Measurements from ENCODE around the gene NSMCE1. TPM values are rescaled to one million over a fixed set of nuclear protein-coding genes. Genes with fewer than 3 reads are reported as not detected.

Gene NSMCE1
- 20.6 and 21.6 TPM in 2 replicates for polyA plus RNA-seq (2013)

DNA sequence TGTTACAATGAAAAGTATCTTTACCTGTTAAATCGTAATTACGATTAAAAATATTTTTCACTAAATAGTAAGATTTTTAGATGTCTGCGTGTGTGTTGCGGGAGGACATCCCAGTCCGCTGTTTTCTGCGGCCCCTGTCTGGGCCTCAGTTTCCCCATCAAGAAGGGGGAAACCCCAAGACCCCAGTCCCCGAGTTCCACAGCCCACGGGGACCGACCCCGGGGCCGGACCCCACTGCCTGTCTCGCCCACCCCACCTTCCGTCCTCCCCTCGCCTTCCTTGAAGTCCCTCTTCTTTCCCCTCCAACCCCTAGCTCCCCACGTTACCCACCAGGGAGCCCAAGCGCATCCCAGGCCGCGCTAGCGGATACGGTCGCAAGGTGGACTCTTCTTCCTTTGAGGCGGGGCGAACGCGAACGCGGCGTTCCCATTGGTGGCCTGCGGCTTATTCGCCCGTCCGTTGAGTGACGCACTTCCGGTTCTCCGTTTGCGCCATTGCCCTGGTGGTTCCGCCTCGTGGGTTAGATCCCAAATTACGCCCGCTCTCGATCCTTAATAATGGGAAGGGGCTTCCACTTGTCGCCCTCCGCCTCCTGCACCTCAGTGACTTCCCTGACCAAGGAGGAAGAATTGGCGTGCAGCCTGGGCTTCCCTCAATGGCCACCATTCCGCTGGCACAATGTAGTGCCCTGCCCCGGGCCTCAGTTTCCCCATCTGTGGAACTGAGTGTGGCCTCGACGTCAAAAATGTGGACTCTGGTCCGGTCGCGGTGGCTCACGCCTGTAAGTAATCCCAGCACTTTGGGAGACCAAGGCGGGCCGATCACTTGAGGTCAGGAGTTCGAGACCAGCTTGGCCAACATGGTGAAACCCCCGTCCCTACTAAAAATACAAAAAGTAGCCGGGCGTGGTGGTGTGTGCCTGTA lies at the start of gene NSMCE1:
TSS of gene NSMCE1 (minus strand) at position 397 of the 924 bp plus-strand sequence. CDS start 11,202 bp downstream, outside the sequence.
- no CpG with 5 or more reads among the region's 58 CpGs for WGBS (ENCODE audit: extremely low coverage, insufficient coverage, insufficient read length)
- Histone ChIP-seq H3K18ac (ENCODE audit: low read length) (peak within 1 kb of the TSS; percentile 88), H3K4me2 (ENCODE audit: low read length) (peak within 1 kb of the TSS; percentile 73)

GRCh38 chr16:27317738-27318391 lies 49.3 kb upstream of the NSMCE1 start:
- no peaks in the 10 kb centered on the region for H3K27me3 ChIP-seq (ENCODE audit: insufficient read depth, low read length)
- H3K9me3 ChIP-seq (ENCODE audit: insufficient read depth, low read depth, low read length), result peaks cover 2% of the 10 kb centered on the region
- H3K4me2 ChIP-seq (ENCODE audit: low read length), result no peak overlapping the region
- no peak overlapping the region for H3K27ac ChIP-seq (ENCODE audit: low read depth, low read length)
- H4K8ac ChIP-seq (ENCODE audit: low read depth, low read length), result no peak overlapping the region
- no peak overlapping the region for H3K23ac ChIP-seq (ENCODE audit: low read length)
- no peak overlapping the region for H2BK120ac ChIP-seq (ENCODE audit: insufficient read depth, low read length, poor library complexity)
- no peak overlapping the region for H2AK5ac ChIP-seq (ENCODE audit: low read length)
- no peak overlapping the region for H3K14ac ChIP-seq (ENCODE audit: low read length)
- no peak overlapping the region for H3K4ac ChIP-seq (ENCODE audit: low read depth, low read length)
- H4K12ac ChIP-seq (ENCODE audit: low read depth, low read length), result no peak overlapping the region
- H3K79me1 ChIP-seq (ENCODE audit: low read length), result peaks cover 14% of the 10 kb centered on the region
- DNase-seq, result no peak
- H3K79me2 ChIP-seq (ENCODE audit: control insufficient read depth, insufficient read depth, low read length, poor library complexity), result peaks cover 8% of the 10 kb centered on the region
- no peaks in the 10 kb centered on the region for H3K36me3 ChIP-seq (ENCODE audit: control insufficient read depth in 1 of 2, insufficient read depth in 2 of 2, low read length in 2 of 2)
- H2BK12ac ChIP-seq (ENCODE audit: low read length), result no peak overlapping the region
- no peak overlapping the region for H3K4me3 ChIP-seq (ENCODE audit: low read depth, low read length)
- no peak overlapping the region for H4K91ac ChIP-seq (ENCODE audit: low read depth, low read length)
- H3K9ac ChIP-seq (ENCODE audit: low read length), result no peak overlapping the region
- no peak overlapping the region for H2AFZ ChIP-seq (ENCODE audit: insufficient read depth, low read length, poor library complexity)
- H3K18ac ChIP-seq (ENCODE audit: low read length), result no peak overlapping the region
- no CpG with 5 or more reads among the region's 10 CpGs for WGBS (ENCODE audit: extremely low coverage, insufficient coverage, insufficient read length)
- no peak overlapping the region for H2BK5ac ChIP-seq (ENCODE audit: low read depth, low read length, poor library complexity)
- H3K4me1 ChIP-seq (ENCODE audit: control insufficient read depth in 1 of 2, insufficient read depth in 2 of 2, low read length in 2 of 2), result peaks cover 16 to 20% of the 10 kb centered on the region in 2 experiments

More for the DNA sequence above, at the start of gene NSMCE1:
- H4K12ac ChIP-seq (ENCODE audit: low read depth, low read length), result peak within 1 kb of the TSS; percentile 97
- peaks cover 0 to 3% of the 10 kb centered on the region in 2 experiments for H3K4me1 ChIP-seq (ENCODE audit: control insufficient read depth in 1 of 2, insufficient read depth in 2 of 2, low read length in 2 of 2)
- H3K79me1 ChIP-seq (ENCODE audit: low read length), result peaks cover 2% of the 10 kb centered on the region
- peak; percentile 97 to 99 for DNase-seq
- peak within 1 kb of the TSS; percentile 87 for H3K14ac ChIP-seq (ENCODE audit: low read length)
- peak within 1 kb of the TSS; percentile 60 for H3K4ac ChIP-seq (ENCODE audit: low read depth, low read length)
- peak within 1 kb of the TSS; percentile 94 for H2AFZ ChIP-seq (ENCODE audit: insufficient read depth, low read length, poor library complexity)
- no peak within 1 kb of the TSS for H2BK12ac ChIP-seq (ENCODE audit: low read length)
- no peak within 1 kb of the TSS for H3K23ac ChIP-seq (ENCODE audit: low read length)
- H2BK5ac ChIP-seq (ENCODE audit: low read depth, low read length, poor library complexity), result peak within 1 kb of the TSS; percentile 17
- H3K36me3 ChIP-seq (ENCODE audit: control insufficient read depth in 1 of 2, insufficient read depth in 2 of 2, low read length in 2 of 2), result no peaks in the 10 kb centered on the region
- H2BK120ac ChIP-seq (ENCODE audit: insufficient read depth, low read length, poor library complexity), result peak within 1 kb of the TSS; percentile 65
- H4K91ac ChIP-seq (ENCODE audit: low read depth, low read length), result peak within 1 kb of the TSS; percentile 90
- peak within 1 kb of the TSS; percentile 45 for H3K9ac ChIP-seq (ENCODE audit: low read length)
- peak within 1 kb of the TSS; percentile 79 for H3K4me3 ChIP-seq (ENCODE audit: low read depth, low read length)
- peak within 1 kb of the TSS; percentile 15 for H2AK5ac ChIP-seq (ENCODE audit: low read length)
- H3K27me3 ChIP-seq (ENCODE audit: insufficient read depth, low read length), result no peaks in the 10 kb centered on the region
- H3K27ac ChIP-seq (ENCODE audit: low read depth, low read length), result no peak within 1 kb of the TSS
- H3K9me3 ChIP-seq (ENCODE audit: insufficient read depth, low read depth, low read length), result no peaks in the 10 kb centered on the region
- H4K8ac ChIP-seq (ENCODE audit: low read depth, low read length), result peak within 1 kb of the TSS; percentile 99
- H3K79me2 ChIP-seq (ENCODE audit: control insufficient read depth, insufficient read depth, low read length, poor library complexity), result peaks cover 2% of the 10 kb centered on the region

DNA sequence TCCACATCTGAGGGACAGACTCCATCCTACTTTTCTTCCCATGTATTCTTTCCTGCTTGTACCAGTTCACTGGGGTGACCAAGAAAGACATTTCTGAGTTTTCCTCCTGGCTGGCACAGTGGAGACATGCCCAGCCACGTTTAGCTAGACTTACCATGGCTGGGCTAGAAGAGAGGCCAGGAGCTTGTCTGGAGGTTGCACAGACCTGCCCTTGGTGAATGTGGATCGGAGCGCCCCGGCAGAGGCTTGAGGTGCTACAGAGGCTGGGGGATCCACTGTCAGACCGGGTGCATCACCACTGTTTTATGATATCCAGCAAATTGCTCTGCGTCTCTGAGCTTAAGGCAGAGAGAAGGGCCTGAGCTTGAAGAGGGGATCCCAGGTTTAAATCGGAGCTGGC lies 48.7 kb upstream of the NSMCE1 start:
- Histone ChIP-seq H3K4me2 (ENCODE audit: low read length) (no peak overlapping the region), H2BK120ac (ENCODE audit: insufficient read depth, low read length, poor library complexity) (no peak overlapping the region), H4K8ac (ENCODE audit: low read depth, low read length) (no peak overlapping the region), H3K14ac (ENCODE audit: low read length) (no peak overlapping the region), H3K79me2 (ENCODE audit: control insufficient read depth, insufficient read depth, low read length, poor library complexity) (peaks cover 8% of the 10 kb centered on the region), H2AK5ac (ENCODE audit: low read length) (no peak overlapping the region), H2BK12ac (ENCODE audit: low read length) (no peak overlapping the region), H2AFZ (ENCODE audit: insufficient read depth, low read length, poor library complexity) (no peak overlapping the region), H3K27ac (ENCODE audit: low read depth, low read length) (no peak overlapping the region), H3K36me3 (ENCODE audit: control insufficient read depth in 1 of 2, insufficient read depth in 2 of 2, low read length in 2 of 2) (no peaks in the 10 kb centered on the region), H3K9ac (ENCODE audit: low read length) (no peak overlapping the region), H3K4me3 (ENCODE audit: low read depth, low read length) (no peak overlapping the region), H3K4me1 (ENCODE audit: control insufficient read depth in 1 of 2, insufficient read depth in 2 of 2, low read length in 2 of 2) (peaks cover 14 to 18% of the 10 kb centered on the region in 2 experiments), H4K12ac (ENCODE audit: low read depth, low read length) (no peak overlapping the region), H3K9me3 (ENCODE audit: insufficient read depth, low read depth, low read length) (peaks cover 2% of the 10 kb centered on the region), H3K27me3 (ENCODE audit: insufficient read depth, low read length) (no peaks in the 10 kb centered on the region), H3K18ac (ENCODE audit: low read length) (no peak overlapping the region), H3K23ac (ENCODE audit: low read length) (no peak overlapping the region), H4K91ac (ENCODE audit: low read depth, low read length) (no peak overlapping the region), H3K79me1 (ENCODE audit: low read length) (peaks cover 11% of the 10 kb centered on the region), H2BK5ac (ENCODE audit: low read depth, low read length, poor library complexity) (no peak overlapping the region), H3K4ac (ENCODE audit: low read depth, low read length) (no peak overlapping the region)
- WGBS (ENCODE audit: extremely low coverage, insufficient coverage, insufficient read length), result no CpG with 5 or more reads among the region's 7 CpGs
- no peak for DNase-seq

DNA sequence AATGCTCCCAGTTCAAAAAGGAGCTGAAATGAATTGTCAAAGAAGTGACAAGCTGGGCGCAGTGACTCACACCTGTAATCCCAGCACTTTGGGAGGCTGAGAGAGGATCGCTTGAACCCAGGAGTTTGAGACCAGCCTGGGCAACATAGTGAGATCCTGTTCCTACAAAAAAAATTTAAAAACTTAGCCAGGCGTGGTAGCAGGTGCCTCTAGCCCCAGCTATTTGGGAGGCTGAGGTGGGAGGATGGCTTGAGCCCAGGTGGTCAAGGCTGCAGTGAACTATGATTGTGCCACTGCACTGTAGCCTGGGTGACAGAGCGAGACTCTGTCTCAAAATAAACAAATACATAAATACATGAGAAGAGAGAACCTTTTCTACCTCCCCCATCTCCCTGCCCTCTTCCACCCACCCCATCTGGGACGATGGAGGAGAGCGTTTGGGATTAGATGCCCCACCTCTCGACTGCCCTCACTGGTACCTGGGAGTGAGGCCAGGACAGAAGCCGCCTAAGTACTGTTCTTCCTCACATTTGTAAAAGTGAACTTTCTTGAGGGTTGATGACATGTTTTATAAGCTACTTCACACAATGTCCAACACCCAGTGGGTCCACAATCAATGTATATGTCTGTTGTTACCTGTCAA lies 47.6 kb upstream of the NSMCE1 start:
- Histone ChIP-seq H3K9me3 (ENCODE audit: insufficient read depth, low read depth, low read length) (peaks cover 2% of the 10 kb centered on the region), H2BK5ac (ENCODE audit: low read depth, low read length, poor library complexity) (no peak overlapping the region), H2BK12ac (ENCODE audit: low read length) (no peak overlapping the region), H3K18ac (ENCODE audit: low read length) (no peak overlapping the region), H2BK120ac (ENCODE audit: insufficient read depth, low read length, poor library complexity) (no peak overlapping the region), H3K4me1 (ENCODE audit: control insufficient read depth in 1 of 2, insufficient read depth in 2 of 2, low read length in 2 of 2) (peaks cover 12 to 18% of the 10 kb centered on the region in 2 experiments), H3K4me3 (ENCODE audit: low read depth, low read length) (no peak overlapping the region), H3K27me3 (ENCODE audit: insufficient read depth, low read length) (no peaks in the 10 kb centered on the region), H3K23ac (ENCODE audit: low read length) (no peak overlapping the region), H3K4ac (ENCODE audit: low read depth, low read length) (no peak overlapping the region), H2AFZ (ENCODE audit: insufficient read depth, low read length, poor library complexity) (no peak overlapping the region), H3K14ac (ENCODE audit: low read length) (no peak overlapping the region), H3K9ac (ENCODE audit: low read length) (no peak overlapping the region), H3K27ac (ENCODE audit: low read depth, low read length) (no peak overlapping the region), H4K12ac (ENCODE audit: low read depth, low read length) (no peak overlapping the region), H2AK5ac (ENCODE audit: low read length) (no peak overlapping the region), H4K91ac (ENCODE audit: low read depth, low read length) (no peak overlapping the region), H3K36me3 (ENCODE audit: control insufficient read depth in 1 of 2, insufficient read depth in 2 of 2, low read length in 2 of 2) (no peaks in the 10 kb centered on the region), H4K8ac (ENCODE audit: low read depth, low read length) (no peak overlapping the region), H3K79me2 (ENCODE audit: control insufficient read depth, insufficient read depth, low read length, poor library complexity) (peaks cover 8% of the 10 kb centered on the region), H3K79me1 (ENCODE audit: low read length) (peaks cover 11% of the 10 kb centered on the region), H3K4me2 (ENCODE audit: low read length) (no peak overlapping the region)
- DNase-seq, result no peak
- WGBS (ENCODE audit: extremely low coverage, insufficient coverage, insufficient read length), result no CpG with 5 or more reads among the region's 8 CpGs
